Measurements from ENCODE around the gene TTC6.

The TTC6 gene

DNA sequence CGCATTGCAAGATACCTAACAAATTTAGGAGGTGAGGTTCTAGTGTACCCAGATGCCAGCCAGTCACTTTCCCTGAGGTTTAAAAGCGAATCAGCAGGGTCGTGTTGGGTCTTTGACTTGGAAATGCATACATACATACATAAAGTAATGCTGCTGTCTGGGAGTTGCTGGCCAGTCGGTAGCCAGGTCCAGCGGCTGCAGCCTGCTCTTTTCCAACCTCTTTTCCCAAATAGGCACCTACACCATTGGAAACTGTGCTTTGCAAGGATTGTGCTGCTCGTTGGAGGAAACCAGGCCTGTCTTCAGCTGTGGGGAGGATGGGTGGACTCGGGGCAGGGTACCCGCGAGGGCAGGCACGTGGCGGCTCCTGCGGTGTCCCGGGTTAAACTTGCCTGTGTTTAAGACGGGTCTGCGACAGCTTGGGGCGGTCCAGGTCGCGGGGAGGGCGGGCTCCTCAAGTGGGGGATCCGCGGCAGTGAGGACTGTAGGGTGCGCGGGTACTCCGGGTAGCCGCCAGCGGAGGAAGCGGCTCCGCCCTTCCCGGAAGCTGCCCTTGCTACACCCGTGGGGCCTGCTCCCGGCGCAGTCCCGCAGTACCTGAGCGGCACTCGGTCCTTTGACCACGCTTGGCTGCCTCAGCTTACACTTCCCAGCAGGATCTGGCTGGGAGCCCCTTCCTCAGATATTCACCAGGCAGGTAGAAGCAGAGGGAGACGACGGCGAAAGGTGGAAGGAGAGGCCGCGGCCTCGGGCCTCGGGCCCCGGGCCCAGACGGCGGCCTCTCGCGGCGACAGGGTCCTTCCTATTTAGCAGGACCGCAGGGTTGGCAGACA lies 2.7 kb downstream of the TTC6 start:
- H3K9me3 ChIP-seq (ENCODE audit: control insufficient read depth, low read length), result no peaks in the 10 kb centered on the region
- no peak overlapping the region for H3K4me3 ChIP-seq (ENCODE audit: insufficient read depth, low read depth, low read length, poor library complexity, severe bottlenecking)
- H3K27ac ChIP-seq (ENCODE audit: insufficient read depth, low read length, poor library complexity, severe bottlenecking), result no peak overlapping the region

DNA sequence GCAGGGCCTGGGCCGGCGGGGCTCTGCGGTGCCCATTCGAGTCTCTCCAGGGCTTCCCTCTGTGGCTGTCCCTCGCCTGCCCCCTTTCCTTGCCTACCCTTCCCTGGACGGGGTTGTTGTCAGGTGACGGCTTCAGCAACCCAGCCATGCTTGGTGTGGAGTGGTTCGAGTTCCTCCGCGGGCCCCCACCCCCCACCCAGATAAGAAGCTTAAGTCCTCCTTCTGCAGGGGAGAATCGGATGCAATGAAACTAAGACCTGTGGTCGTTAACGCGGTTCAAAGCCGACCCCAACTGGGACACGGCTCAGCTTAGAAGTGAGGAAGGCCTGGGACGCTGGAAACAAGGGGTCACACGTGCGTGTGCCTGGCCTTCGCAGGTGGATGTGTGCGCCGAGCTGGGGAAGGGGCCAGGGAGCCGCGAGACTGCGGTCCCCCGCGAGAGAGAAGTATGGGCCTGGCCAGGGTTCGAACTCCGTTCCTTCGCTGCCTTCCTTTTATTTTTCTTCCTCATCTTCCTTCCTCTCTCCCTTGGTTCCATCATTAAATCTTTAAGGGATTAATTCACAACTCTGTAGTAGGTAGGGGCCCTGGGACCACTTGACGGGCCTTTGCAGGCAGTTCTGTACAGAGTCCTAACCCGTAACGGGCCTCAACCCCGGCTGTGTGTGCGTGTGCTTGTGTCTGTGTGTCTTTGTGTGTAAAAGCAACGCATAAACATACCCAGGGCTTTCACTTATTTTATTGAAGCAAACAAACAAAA lies 3.5 kb downstream of the TTC6 start:
- H3K27me3 ChIP-seq (replicated peaks; ENCODE audit: control insufficient read depth, insufficient read depth, low read length, poor library complexity, severe bottlenecking), result peaks cover 55% of the 10 kb centered on the region
- H3K4me3 ChIP-seq (ENCODE audit: insufficient read depth, low read depth, low read length, poor library complexity, severe bottlenecking), result no peak overlapping the region

More for the DNA sequence above, 2.7 kb downstream of the TTC6 start:
- Histone ChIP-seq H3K4me1 (ENCODE audit: control insufficient read depth, insufficient read depth, low read length, poor library complexity, severe bottlenecking) (peaks cover 15% of the 10 kb centered on the region), H3K36me3 (ENCODE audit: control insufficient read depth, insufficient read depth, low read length) (no peaks in the 10 kb centered on the region), H3K27me3 (replicated peaks; ENCODE audit: control insufficient read depth, insufficient read depth, low read length, poor library complexity, severe bottlenecking) (peaks cover 61% of the 10 kb centered on the region)
- no peak for DNase-seq

DNA sequence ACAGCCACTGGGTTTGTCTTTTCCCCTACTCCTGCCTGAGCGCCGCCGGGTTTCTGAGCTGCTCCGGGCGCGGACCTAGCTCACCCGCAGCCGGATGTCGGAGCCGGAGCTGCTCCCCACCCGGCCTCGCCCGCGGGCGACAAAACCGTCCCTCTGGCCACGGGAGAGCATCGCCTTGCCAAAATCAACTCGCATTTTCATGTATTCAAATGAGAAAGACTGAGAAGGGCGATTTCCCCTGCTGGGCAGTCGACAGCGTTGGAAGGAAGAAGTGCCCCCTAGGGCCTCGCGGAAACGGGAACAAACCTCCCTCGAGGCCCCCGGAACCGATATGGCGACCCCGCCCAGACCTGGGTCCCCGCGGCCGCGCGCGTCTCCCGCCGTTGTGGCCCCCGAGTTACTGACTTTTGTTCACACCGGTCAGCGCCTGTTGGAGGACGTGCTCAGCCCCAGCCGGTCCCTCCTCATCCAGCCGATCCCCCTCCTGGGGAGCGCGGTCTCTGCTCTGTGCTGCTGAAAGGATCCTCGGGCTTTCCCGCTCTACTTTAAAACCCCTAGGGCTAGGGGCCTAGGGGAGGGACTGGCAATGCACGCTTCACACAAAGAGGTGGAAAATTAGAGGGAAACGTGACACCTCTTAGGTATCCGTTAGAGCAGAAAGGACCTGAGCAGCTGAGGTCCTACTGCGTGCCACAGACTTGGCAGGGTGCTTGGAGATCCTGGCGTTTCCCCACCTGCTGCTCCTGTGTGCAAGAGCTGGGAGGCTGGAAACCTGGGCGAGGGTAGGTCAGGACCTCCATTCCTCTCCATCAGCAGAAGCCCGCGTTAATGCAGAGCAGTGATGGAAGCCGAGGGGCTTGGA lies 4.3 kb downstream of the TTC6 start:
- no peak overlapping the region for H3K4me3 ChIP-seq (ENCODE audit: insufficient read depth, low read depth, low read length, poor library complexity, severe bottlenecking)
- H3K27me3 ChIP-seq (replicated peaks; ENCODE audit: control insufficient read depth, insufficient read depth, low read length, poor library complexity, severe bottlenecking), result peaks cover 49% of the 10 kb centered on the region
- H3K36me3 ChIP-seq (ENCODE audit: control insufficient read depth, insufficient read depth, low read length), result no peaks in the 10 kb centered on the region
- H3K9me3 ChIP-seq (ENCODE audit: control insufficient read depth, low read length), result no peaks in the 10 kb centered on the region
- no peak for DNase-seq
- H3K4me1 ChIP-seq (ENCODE audit: control insufficient read depth, insufficient read depth, low read length, poor library complexity, severe bottlenecking), result peaks cover 15% of the 10 kb centered on the region
- no peak overlapping the region for H3K27ac ChIP-seq (ENCODE audit: insufficient read depth, low read length, poor library complexity, severe bottlenecking)

More for the DNA sequence above, 3.5 kb downstream of the TTC6 start:
- DNase-seq, result no peak
- H3K4me1 ChIP-seq (ENCODE audit: control insufficient read depth, insufficient read depth, low read length, poor library complexity, severe bottlenecking), result peaks cover 15% of the 10 kb centered on the region
- H3K9me3 ChIP-seq (ENCODE audit: control insufficient read depth, low read length), result no peaks in the 10 kb centered on the region
- no peaks in the 10 kb centered on the region for H3K36me3 ChIP-seq (ENCODE audit: control insufficient read depth, insufficient read depth, low read length)
- H3K27ac ChIP-seq (ENCODE audit: insufficient read depth, low read length, poor library complexity, severe bottlenecking), result no peak overlapping the region

DNA sequence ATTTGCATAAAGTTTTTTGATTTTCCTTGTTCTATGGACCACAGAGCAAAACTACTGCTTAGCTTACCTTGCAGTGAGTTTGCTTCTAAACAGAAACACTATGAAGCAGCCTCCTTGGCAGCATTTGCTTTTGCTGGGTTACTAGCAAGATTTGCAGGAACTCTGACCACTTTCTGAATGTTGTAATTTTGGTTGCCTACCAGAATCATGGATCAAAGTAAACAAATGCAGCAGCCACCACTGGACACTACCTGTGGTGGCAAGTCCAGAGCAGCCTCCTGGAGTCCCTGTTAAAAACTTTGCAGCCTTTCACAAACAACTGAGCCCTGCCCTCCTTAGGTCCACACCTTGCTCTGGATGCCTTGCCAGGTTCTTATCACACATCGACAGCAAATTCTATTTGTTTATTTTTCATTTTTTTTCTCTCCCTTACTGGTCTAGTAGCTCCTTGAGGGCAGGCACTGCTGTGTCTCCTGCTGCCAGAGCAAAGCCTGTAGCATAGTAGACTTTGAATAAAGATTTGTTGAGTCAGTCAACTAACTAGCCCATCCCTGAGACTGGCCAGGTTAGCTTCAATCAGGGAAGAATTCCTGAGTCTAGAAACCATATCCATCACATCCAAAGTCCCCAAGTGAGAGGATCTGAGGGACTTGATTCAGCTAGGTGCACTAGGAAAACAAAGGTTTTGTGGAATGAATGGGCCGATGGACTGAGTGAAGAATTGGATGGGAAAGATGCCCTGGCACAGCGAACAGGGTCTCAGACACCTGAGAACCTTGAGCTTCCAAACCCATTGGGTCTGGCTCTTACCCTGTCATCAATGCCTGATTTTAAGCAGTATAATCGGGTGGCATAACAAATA lies 5.7 kb downstream of the TTC6 start:
- no peak overlapping the region for H3K4me3 ChIP-seq (ENCODE audit: insufficient read depth, low read depth, low read length, poor library complexity, severe bottlenecking)
- no peaks in the 10 kb centered on the region for H3K36me3 ChIP-seq (ENCODE audit: control insufficient read depth, insufficient read depth, low read length)
- no peaks in the 10 kb centered on the region for H3K9me3 ChIP-seq (ENCODE audit: control insufficient read depth, low read length)
- H3K4me1 ChIP-seq (ENCODE audit: control insufficient read depth, insufficient read depth, low read length, poor library complexity, severe bottlenecking), result peaks cover 6% of the 10 kb centered on the region
- H3K27me3 ChIP-seq (replicated peaks; ENCODE audit: control insufficient read depth, insufficient read depth, low read length, poor library complexity, severe bottlenecking), result peaks cover 39% of the 10 kb centered on the region
- DNase-seq, result no peak
- H3K27ac ChIP-seq (ENCODE audit: insufficient read depth, low read length, poor library complexity, severe bottlenecking), result no peak overlapping the region

DNA sequence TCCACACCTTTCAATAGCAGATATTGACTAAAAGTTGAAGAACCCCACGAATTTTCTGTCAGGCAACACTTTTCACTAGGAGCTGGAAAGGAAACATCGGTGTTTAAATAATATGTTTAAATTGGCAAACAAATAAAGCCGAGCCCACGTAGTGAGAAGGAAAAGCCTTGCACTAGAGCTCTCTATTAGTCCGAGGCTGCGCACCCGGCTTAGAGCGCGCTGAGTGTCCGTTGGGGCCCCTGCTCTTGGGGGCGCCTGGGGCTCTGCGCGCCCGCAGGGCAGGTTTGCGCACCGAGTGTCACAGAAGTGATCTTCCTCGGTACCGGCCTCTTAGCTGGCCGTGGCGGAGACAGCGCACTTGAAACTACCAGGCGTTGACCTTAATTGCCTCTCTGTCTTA lies 6.4 kb downstream of the TTC6 start:
- Histone ChIP-seq H3K9me3 (ENCODE audit: control insufficient read depth, low read length) (no peaks in the 10 kb centered on the region), H3K4me3 (ENCODE audit: insufficient read depth, low read depth, low read length, poor library complexity, severe bottlenecking) (no peak overlapping the region), H3K27me3 (replicated peaks; ENCODE audit: control insufficient read depth, insufficient read depth, low read length, poor library complexity, severe bottlenecking) (peaks cover 33% of the 10 kb centered on the region), H3K4me1 (ENCODE audit: control insufficient read depth, insufficient read depth, low read length, poor library complexity, severe bottlenecking) (peaks cover 4% of the 10 kb centered on the region), H3K36me3 (ENCODE audit: control insufficient read depth, insufficient read depth, low read length) (no peaks in the 10 kb centered on the region), H3K27ac (ENCODE audit: insufficient read depth, low read length, poor library complexity, severe bottlenecking) (no peak overlapping the region)
- no peak for DNase-seq

DNA sequence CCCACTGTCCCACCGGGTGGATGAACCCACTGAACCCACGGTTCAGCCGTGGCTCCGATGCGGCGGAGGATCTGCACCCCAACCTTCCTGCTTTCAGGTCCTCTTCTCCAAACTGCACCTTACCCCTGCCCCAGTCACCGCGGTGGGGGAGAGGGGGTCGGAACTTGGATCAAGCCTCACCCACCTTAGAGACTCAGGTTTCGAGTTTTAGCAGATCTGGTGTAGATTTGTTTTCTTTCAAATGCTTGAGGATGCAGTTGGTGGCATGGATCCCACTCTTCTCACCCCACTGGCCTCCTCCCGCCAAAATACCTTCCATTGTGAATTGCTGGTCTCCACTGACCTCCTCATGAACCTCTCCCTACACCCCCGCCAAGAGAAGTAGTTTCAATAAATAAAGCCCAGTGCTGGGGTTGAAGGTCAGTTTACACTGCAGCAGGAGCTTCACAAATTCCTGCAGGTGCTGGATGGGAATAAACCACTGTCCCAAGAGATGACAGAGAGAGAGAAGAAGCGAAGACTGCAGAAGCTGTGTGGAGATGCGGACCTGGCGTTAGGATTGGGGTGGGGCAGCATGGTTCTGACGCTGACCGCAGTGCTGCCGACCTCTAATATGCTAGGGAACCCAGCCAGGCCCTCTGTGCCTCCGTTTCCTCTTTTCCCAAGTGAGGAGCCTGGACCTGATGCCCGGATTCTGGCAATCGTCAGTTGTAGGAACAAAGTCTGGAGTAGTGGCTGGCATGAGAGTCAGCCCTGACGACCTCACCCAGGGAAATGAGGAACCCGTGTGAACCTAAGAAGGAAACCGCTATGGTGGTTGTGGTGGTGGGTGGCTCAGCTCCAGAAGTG lies 7.4 kb downstream of the TTC6 start:
- no peak overlapping the region for H3K27ac ChIP-seq (ENCODE audit: insufficient read depth, low read length, poor library complexity, severe bottlenecking)
- H3K36me3 ChIP-seq (ENCODE audit: control insufficient read depth, insufficient read depth, low read length), result no peaks in the 10 kb centered on the region
- no peaks in the 10 kb centered on the region for H3K9me3 ChIP-seq (ENCODE audit: control insufficient read depth, low read length)
- H3K27me3 ChIP-seq (replicated peaks; ENCODE audit: control insufficient read depth, insufficient read depth, low read length, poor library complexity, severe bottlenecking), result peaks cover 26% of the 10 kb centered on the region
- H3K4me1 ChIP-seq (ENCODE audit: control insufficient read depth, insufficient read depth, low read length, poor library complexity, severe bottlenecking), result peaks cover 4% of the 10 kb centered on the region
- DNase-seq, result no peak
- no peak overlapping the region for H3K4me3 ChIP-seq (ENCODE audit: insufficient read depth, low read depth, low read length, poor library complexity, severe bottlenecking)

DNA sequence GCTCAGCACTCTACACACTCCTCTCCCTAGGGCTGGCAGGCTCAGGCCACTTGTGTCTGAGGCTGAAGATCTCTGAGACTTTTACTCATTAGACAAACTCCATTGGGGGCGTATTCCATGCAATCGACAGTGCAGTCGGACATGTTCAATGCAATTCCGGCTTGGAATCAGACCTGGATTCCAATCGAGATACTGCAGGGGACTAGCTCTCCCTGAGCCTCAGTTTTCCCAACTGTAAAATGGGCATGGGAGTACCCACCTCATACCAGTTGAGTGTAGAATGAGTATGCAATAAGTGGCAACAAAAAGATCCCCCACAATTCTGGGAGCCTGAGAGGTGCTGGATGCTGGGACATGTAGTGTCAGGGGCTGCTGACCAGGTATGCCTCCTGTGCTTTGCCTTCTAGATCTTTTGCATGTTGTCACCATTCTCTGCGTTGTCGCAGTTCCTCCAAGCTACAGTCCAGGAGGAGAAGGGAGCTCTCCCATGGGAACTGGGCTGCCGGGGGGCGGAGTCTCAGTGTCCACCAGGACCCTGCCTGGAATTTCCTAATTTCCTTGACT lies 8.3 kb downstream of the TTC6 start:
- no peak for DNase-seq
- Histone ChIP-seq H3K27ac (ENCODE audit: insufficient read depth, low read length, poor library complexity, severe bottlenecking) (no peak overlapping the region), H3K9me3 (ENCODE audit: control insufficient read depth, low read length) (no peaks in the 10 kb centered on the region), H3K4me3 (ENCODE audit: insufficient read depth, low read depth, low read length, poor library complexity, severe bottlenecking) (no peak overlapping the region), H3K4me1 (ENCODE audit: control insufficient read depth, insufficient read depth, low read length, poor library complexity, severe bottlenecking) (no peaks in the 10 kb centered on the region), H3K27me3 (replicated peaks; ENCODE audit: control insufficient read depth, insufficient read depth, low read length, poor library complexity, severe bottlenecking) (peaks cover 17% of the 10 kb centered on the region), H3K36me3 (ENCODE audit: control insufficient read depth, insufficient read depth, low read length) (no peaks in the 10 kb centered on the region)

DNA sequence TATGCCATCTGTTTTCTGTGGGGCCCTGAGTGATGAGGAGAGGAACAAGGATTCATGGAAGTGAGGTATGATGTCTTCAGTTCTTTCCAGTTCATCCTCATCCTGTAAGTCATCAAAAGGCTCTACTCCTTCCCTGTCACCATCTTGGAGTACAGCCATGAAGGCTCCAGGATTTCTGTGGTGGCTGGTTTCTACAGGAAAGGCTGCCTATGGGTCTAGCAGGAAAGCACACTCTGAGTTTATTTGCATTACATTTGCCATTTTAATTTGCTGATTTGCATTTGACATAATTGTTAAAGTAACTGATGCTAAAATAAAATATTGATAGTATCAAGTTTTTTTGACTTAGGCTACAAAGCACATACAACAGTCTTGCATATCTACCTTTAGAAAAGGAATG lies 11.2 kb downstream of the TTC6 start:
- no peak overlapping the region for H3K27ac ChIP-seq (ENCODE audit: insufficient read depth, low read length, poor library complexity, severe bottlenecking)
- no peaks in the 10 kb centered on the region for H3K36me3 ChIP-seq (ENCODE audit: control insufficient read depth, insufficient read depth, low read length)
- H3K27me3 ChIP-seq (replicated peaks; ENCODE audit: control insufficient read depth, insufficient read depth, low read length, poor library complexity, severe bottlenecking), result no peaks in the 10 kb centered on the region
- DNase-seq, result no peak
- no peaks in the 10 kb centered on the region for H3K4me1 ChIP-seq (ENCODE audit: control insufficient read depth, insufficient read depth, low read length, poor library complexity, severe bottlenecking)
- no peak overlapping the region for H3K4me3 ChIP-seq (ENCODE audit: insufficient read depth, low read depth, low read length, poor library complexity, severe bottlenecking)
- H3K9me3 ChIP-seq (ENCODE audit: control insufficient read depth, low read length), result no peaks in the 10 kb centered on the region
